Measurements from ENCODE around the gene C12orf76.
A peak's percentile ranks its signal among the peaks of the same experiment; 100 is the strongest.

C12orf76 gene

GRCh38 chr12:109995686-109996482 is 52.4 kb downstream of the C12orf76 start, which contains the start of gene GIT2:
GIT2 (minus strand) TSS chr12:109996368; CDS start chr12:109996224, 144 bp downstream.
- DNase-seq (ENCODE audit: low read depth) = peak; percentile 88

GRCh38 chr12:109995361-109995685 is 53.0 kb downstream of the C12orf76 start:
- no peak for DNase-seq (ENCODE audit: low read depth)

GRCh38 chr12:109994401-109995175 is 53.7 kb downstream of the C12orf76 start:
- no peak for DNase-seq (ENCODE audit: low read depth)

- no peak for DNase-seq (ENCODE audit: low read depth)
Measured at GRCh38 chr12:109993091-109993490, 55.2 kb downstream of the C12orf76 start.

GRCh38 chr12:109991586-109991985 is 56.7 kb downstream of the C12orf76 start:
- no peak for DNase-seq (ENCODE audit: low read depth)
